Upper lobe of left lung (tissue), 6 donors: ENCODE results near the gene PHF21B. TPM values are rescaled to one million over a fixed set of nuclear protein-coding genes. Genes with fewer than 3 reads are reported as not detected.

ENCODE experiments used
- ATAC-seq, 2 donors: fragments of 200-7000 bp; cut with Tn5 transposase; one replicate each; pipeline ENCODE4 v1.9.1; 2022; ENCODE audit warnings: mild to moderate bottlenecking in 2 of 2, moderate library complexity in 2 of 2; ENCODE audit not compliant: low FRiP score in 2 of 2
- DNase-seq, 2 donors: peaks; one replicate each; pipeline ENCODE4 v3.0.0-alpha.2; 2019 to 2020
- H3K27ac ChIP-seq, 4 donors: fragments of 200-600 bp; sonication (generic); one replicate each; pipeline ENCODE4 v1.5.1; 2016 to 2019
- H3K27me3 ChIP-seq, 4 donors: fragments of 200-600 bp; sonication (generic); one replicate each; pipeline ENCODE4 v1.5.1; 2017 to 2019
- H3K36me3 ChIP-seq, 4 donors: fragments of 200-600 bp; sonication (generic); one replicate each; pipeline ENCODE4 v1.5.1; 2016 to 2019
- H3K4me1 ChIP-seq, 4 donors: fragments of 200-600 bp; sonication (generic); one replicate each; pipeline ENCODE4 v1.5.1; 2018 to 2019
- H3K4me3 ChIP-seq, 4 donors: fragments of 200-600 bp; sonication (generic); one replicate each; pipeline ENCODE4 v1.5.1; 2017 to 2019; ENCODE audit warnings: mild to moderate bottlenecking in 2 of 4, moderate library complexity in 1 of 4
- H3K9me3 ChIP-seq, 4 donors: fragments of 200-600 bp; sonication (generic); one replicate each; pipeline ENCODE4 v1.5.1; 2018 to 2019
- CTCF ChIP-seq, 6 experiments: fragments of 450-650 bp in 4 of 6; fragments of 200-600 bp in 2 of 6; sonication (generic) in 2 of 6; IDR thresholded peaks; one replicate each; pipeline ENCODE4 v1.5.1; 2016 to 2019; ENCODE audit warnings: antibody characterized with exemption in 6 of 6
- EP300 ChIP-seq, 4 donors: sonication (generic); formaldehyde crosslinking; IDR thresholded peaks; one replicate each; pipeline ENCODE4 v1.5.1; 2017; ENCODE audit warnings: antibody characterized with exemption in 4 of 4, control low read depth in 2 of 4
- POLR2A ChIP-seq, 4 donors: fragments of 450-650 bp; IDR thresholded peaks; one replicate each; pipeline ENCODE4 v1.5.1; 2016 to 2017; ENCODE audit warnings: antibody characterized with exemption in 4 of 4, mild to moderate bottlenecking in 2 of 4
- POLR2AphosphoS5 ChIP-seq, 2 donors: sonication (generic); formaldehyde crosslinking; IDR thresholded peaks; one replicate each; pipeline ENCODE4 v1.5.1; 2017; ENCODE audit warnings: antibody characterized with exemption in 2 of 2
- WGBS, 2 donors: methylation state at CpG; one replicate each; pipeline ENCODE4 v1.1.5; 2017 to 2018; 5-methylcytosine and 5-hydroxymethylcytosine counted together
- total RNA-seq, 6 donors: library from RNA; depleted of rRNA in 4 of 6; stranded (reverse); fragments of >200 nt in 4 of 6; gene quantifications; one replicate each; pipeline versions ENCODE4 v1.1.0 to v1.2.1, GENCODE V29; 2016 to 2021
- donor health status: DM: no; HTN: no; CAD: no; lungs with moderate emphysema.
- donor health status: DM: no; HTN: yes; CAD: no; lungs with severe emphysema.

Gene PHF21B
- total RNA-seq, 6 donors from 2014 or later, result 0.06 to 0.24 TPM; not detected in 4

- Histone ChIP-seq H3K27ac (no peak overlapping the region), H3K27me3 (no peaks in the 10 kb centered on the region), H3K4me3 (no peak overlapping the region), H3K4me1 (no peaks in the 10 kb centered on the region), H3K9me3 (no peaks in the 10 kb centered on the region), H3K36me3 (no peaks in the 10 kb centered on the region)
- ATAC-seq, result no peak
- no peak for DNase-seq
- WGBS, 2 donors, result 88 to 89% methylated on average over 9 of the region's 9 CpGs
- TF ChIP-seq EP300 (IDR thresholded peaks at IDR 0.05), result no peak
Observed at GRCh38 chr22:44974454-44974853, 35.4 kb downstream of the PHF21B start.

GRCh38 chr22:44973829-44974228 lies 36.0 kb downstream of the PHF21B start:
- H3K36me3 ChIP-seq, result no peaks in the 10 kb centered on the region
- WGBS, 2 donors, result 86 to 89% methylated on average over 8 of the region's 8 CpGs
- no peak overlapping the region for H3K4me3 ChIP-seq
- H3K4me1 ChIP-seq, result no peaks in the 10 kb centered on the region
- DNase-seq, result no peak
- ATAC-seq, result no peak
- H3K27me3 ChIP-seq, result no peaks in the 10 kb centered on the region
- no peaks in the 10 kb centered on the region for H3K9me3 ChIP-seq
- no peak overlapping the region for H3K27ac ChIP-seq
- TF ChIP-seq POLR2AphosphoS5 (IDR thresholded peaks at IDR 0.05) (no peak), EP300 (IDR thresholded peaks at IDR 0.05) (no peak), CTCF (IDR thresholded peaks at IDR 0.05) (no peak)

- Histone ChIP-seq H3K27me3 (no peaks in the 10 kb centered on the region), H3K36me3 (no peaks in the 10 kb centered on the region), H3K4me1 (no peaks in the 10 kb centered on the region), H3K27ac (no peak overlapping the region), H3K4me3 (no peak overlapping the region), H3K9me3 (no peaks in the 10 kb centered on the region)
- ATAC-seq (no peak), DNase-seq (no peak)
- WGBS, 2 donors, result 43 to 70% methylated on average over 17 to 23 of the region's 23 CpGs
- TF ChIP-seq POLR2AphosphoS5 (IDR thresholded peaks at IDR 0.05) (no peak), CTCF (IDR thresholded peaks at IDR 0.05) (no peak), EP300 (IDR thresholded peaks at IDR 0.05) (no peak), POLR2A (IDR thresholded peaks at IDR 0.05) (no peak)
Observed at GRCh38 chr22:44972363-44973083, 37.3 kb downstream of the PHF21B start.

- Histone ChIP-seq H3K36me3 (no peaks in the 10 kb centered on the region), H3K27ac (no peak overlapping the region), H3K27me3 (no peaks in the 10 kb centered on the region), H3K4me3 (no peak overlapping the region), H3K4me1 (no peaks in the 10 kb centered on the region), H3K9me3 (no peaks in the 10 kb centered on the region)
- TF ChIP-seq EP300 (IDR thresholded peaks at IDR 0.05) (no peak), CTCF (IDR thresholded peaks at IDR 0.05) (no peak), POLR2A (IDR thresholded peaks at IDR 0.05) (no peak), POLR2AphosphoS5 (IDR thresholded peaks at IDR 0.05) (no peak)
- no peak for DNase-seq
- no peak for ATAC-seq
- WGBS, 2 donors, result 69 to 74% methylated on average over 11 of the region's 11 CpGs
Observed at GRCh38 chr22:44971651-44972362, 38.0 kb downstream of the PHF21B start.

- no peak for ATAC-seq
- Histone ChIP-seq H3K9me3 (no peaks in the 10 kb centered on the region), H3K4me1 (no peaks in the 10 kb centered on the region), H3K27me3 (no peaks in the 10 kb centered on the region), H3K4me3 (no peak overlapping the region), H3K27ac (no peak overlapping the region), H3K36me3 (no peaks in the 10 kb centered on the region)
- no peak for DNase-seq
- TF ChIP-seq POLR2AphosphoS5 (IDR thresholded peaks at IDR 0.05), result no peak
- TF ChIP-seq EP300 (IDR thresholded peaks at IDR 0.05), result no peak
- TF ChIP-seq CTCF (IDR thresholded peaks at IDR 0.05), result no peak
- no peak for TF ChIP-seq POLR2A (IDR thresholded peaks at IDR 0.05)
- WGBS, 2 donors, result 82 to 89% methylated on average over 3 to 6 of the region's 6 CpGs
Observed at GRCh38 chr22:44970291-44970690, 39.5 kb downstream of the PHF21B start.
